HG03045 (cell line): ENCODE results near the gene WFDC1.

ENCODE experiments used
- ATAC-seq: cut with Tn5 transposase; IDR thresholded peaks from one replicate; pipeline ENCODE4 v1.9.1; 2021; ENCODE audit warnings: mild to moderate bottlenecking, moderate library complexity; ENCODE audit not compliant: unreplicated experiment

WFDC1 gene

GRCh38 chr16:84271866-84272265 is 22.8 kb upstream of the WFDC1 start:
- no peak for ATAC-seq

GRCh38 chr16:84272740-84273320 is 21.8 kb upstream of the WFDC1 start:
- ATAC-seq = no peak

- ATAC-seq = no peak
Measured at GRCh38 chr16:84274515-84274914, 20.2 kb upstream of the WFDC1 start.

- no peak for ATAC-seq
Measured at GRCh38 chr16:84275585-84276151, 19.0 kb upstream of the WFDC1 start.

GRCh38 chr16:84277244-84277823 is 17.3 kb upstream of the WFDC1 start:
- ATAC-seq = no peak

- no peak for ATAC-seq
Measured at GRCh38 chr16:84278333-84278732, 16.3 kb upstream of the WFDC1 start.

GRCh38 chr16:84278968-84279367 is 15.7 kb upstream of the WFDC1 start:
- ATAC-seq = no peak

GRCh38 chr16:84279881-84280280 is 14.8 kb upstream of the WFDC1 start:
- ATAC-seq = no peak

- ATAC-seq = no peak
Measured at GRCh38 chr16:84281074-84281473, 13.6 kb upstream of the WFDC1 start.

GRCh38 chr16:84282533-84282932 is 12.1 kb upstream of the WFDC1 start:
- no peak for ATAC-seq

- ATAC-seq = no peak
Measured at GRCh38 chr16:84283314-84284153, 11.1 kb upstream of the WFDC1 start.

GRCh38 chr16:84284154-84284722 is 10.4 kb upstream of the WFDC1 start:
- ATAC-seq = no peak

- ATAC-seq = no peak
Measured at GRCh38 chr16:84286578-84287240, 8.0 kb upstream of the WFDC1 start.

GRCh38 chr16:84288902-84289301 is 5.8 kb upstream of the WFDC1 start:
- no peak for ATAC-seq

- no peak for ATAC-seq
Measured at GRCh38 chr16:84291226-84291625, 3.5 kb upstream of the WFDC1 start.

GRCh38 chr16:84292011-84292410 is 2.7 kb upstream of the WFDC1 start:
- no peak for ATAC-seq

GRCh38 chr16:84293406-84293805 is 1.3 kb upstream of the WFDC1 start:
- no peak for ATAC-seq

GRCh38 chr16:84294117-84294516 is 561 bp upstream of the WFDC1 start:
- ATAC-seq = no peak

- ATAC-seq = no peak
Measured at GRCh38 chr16:84295203-84295860, 654 bp downstream of the WFDC1 start.

- no peak for ATAC-seq
Measured at GRCh38 chr16:84298376-84298899, 3.8 kb downstream of the WFDC1 start.
